Mesendoderm (in vitro differentiated cells): ENCODE measurements around the gene ZNF853.

Experiments used
- DNase-seq: peaks from one replicate; pipeline ENCODE4 v3.0.0; 2013
- H2AK5ac ChIP-seq: 2 replicates; pipeline ENCODE4 v1.6.1; 2013; ENCODE audit warnings: low read length, inconsistent platforms
- H2BK120ac ChIP-seq: 2 replicates; pipeline ENCODE4 v1.6.1; 2013; ENCODE audit warnings: low read depth, mild to moderate bottlenecking, low read length, moderate library complexity, mixed read lengths
- H2BK15ac ChIP-seq: replicated peaks from 2 replicates; pipeline ENCODE4 v1.6.1; 2013; ENCODE audit warnings: low read depth, mild to moderate bottlenecking, moderate library complexity
- H2BK5ac ChIP-seq: 2 replicates; pipeline ENCODE4 v1.6.1; 2013; ENCODE audit warnings: low read length, inconsistent platforms
- H3K18ac ChIP-seq: 2 replicates; pipeline ENCODE4 v1.6.1; 2013; ENCODE audit warnings: mild to moderate bottlenecking, low read length, mixed read lengths
- H3K23ac ChIP-seq: one replicate; pipeline ENCODE4 v1.6.1; 2013; ENCODE audit warnings: low read length
- H3K27ac ChIP-seq: 2 replicates; pipeline ENCODE4 v1.5.1; 2013; ENCODE audit warnings: low read depth, mild to moderate bottlenecking, inconsistent platforms, low read length, moderate library complexity
- H3K27me3 ChIP-seq: 2 replicates; pipeline ENCODE4 v1.6.1; 2013; ENCODE audit warnings: low read length, control low read depth, mild to moderate bottlenecking, inconsistent platforms; ENCODE audit not compliant: insufficient read depth, poor library complexity
- H3K36me3 ChIP-seq: 2 replicates; pipeline ENCODE4 v1.6.1; 2013; ENCODE audit warnings: low read length, inconsistent platforms; ENCODE audit not compliant: control insufficient read depth, insufficient read depth
- H3K4ac ChIP-seq: one replicate; pipeline ENCODE4 v1.6.1; 2013; ENCODE audit warnings: low read depth, mild to moderate bottlenecking, low read length, moderate library complexity
- H3K4me1 ChIP-seq: 2 replicates; pipeline ENCODE4 v1.6.1; 2013; ENCODE audit warnings: low read depth, low read length, inconsistent platforms; ENCODE audit not compliant: control insufficient read depth
- H3K4me2 ChIP-seq: 2 replicates; pipeline ENCODE4 v1.6.1; 2013; ENCODE audit warnings: low read length
- H3K4me3 ChIP-seq: 2 replicates; pipeline ENCODE4 v1.5.1; 2013; ENCODE audit warnings: mild to moderate bottlenecking, low read length
- H3K56ac ChIP-seq: one replicate; pipeline ENCODE4 v1.6.1; 2013; ENCODE audit warnings: low read length
- H3K79me1 ChIP-seq: 2 replicates; pipeline ENCODE4 v1.6.1; 2013; ENCODE audit warnings: low read length, inconsistent platforms
- H3K79me2 ChIP-seq: 2 replicates; pipeline ENCODE4 v1.6.1; 2013; ENCODE audit warnings: mild to moderate bottlenecking, low read length; ENCODE audit not compliant: control insufficient read depth, insufficient read depth
- H3K9ac ChIP-seq: 2 replicates; pipeline ENCODE4 v1.6.1; 2013; ENCODE audit warnings: low read length, inconsistent platforms
- H4K5ac ChIP-seq: one replicate; pipeline ENCODE4 v1.6.1; 2013; ENCODE audit warnings: low read length
- H4K8ac ChIP-seq: one replicate; pipeline ENCODE4 v1.6.1; 2013; ENCODE audit warnings: low read depth, mild to moderate bottlenecking, control low read depth, low read length, moderate library complexity
- WGBS: extraction: QIAGEN DNeasy Blood & Tissue Kit; methylation state at CpG from one replicate; pipeline ENCODE4 v1.1.7; 2013; ENCODE audit warnings: low lambda C conversion rate, missing lambda C conversion rate; ENCODE audit not compliant: insufficient coverage; ENCODE audit errors: extremely low coverage; 5-methylcytosine and 5-hydroxymethylcytosine counted together

Gene ZNF853

GRCh38 chr7:6646465-6646864 lies 31.1 kb downstream of the ZNF853 start:
- Histone ChIP-seq H2BK120ac (no peak overlapping the region), H3K4me1 (no peaks in the 10 kb centered on the region), H3K79me1 (peaks cover 2% of the 10 kb centered on the region), H2BK5ac (no peak overlapping the region), H3K56ac (no peak overlapping the region), H3K23ac (no peak overlapping the region), H4K8ac (no peak overlapping the region), H3K27ac (no peak overlapping the region), H4K5ac (no peak overlapping the region), H3K79me2 (no peaks in the 10 kb centered on the region), H3K4ac (no peak overlapping the region), H3K9ac (no peak overlapping the region), H2BK15ac (no peak overlapping the region), H3K27me3 (no peaks in the 10 kb centered on the region), H2AK5ac (no peak overlapping the region), H3K36me3 (no peaks in the 10 kb centered on the region), H3K4me3 (no peak overlapping the region), H3K4me2 (no peak overlapping the region), H3K18ac (no peak overlapping the region)
- WGBS: no CpG with 5 or more reads among the region's 8 CpGs
- DNase-seq: no peak

- no peak overlapping the region for H4K8ac ChIP-seq
- no CpG with 5 or more reads among the region's 8 CpGs for WGBS
- no peak overlapping the region for H4K5ac ChIP-seq
- H3K56ac ChIP-seq: no peak overlapping the region
- H3K36me3 ChIP-seq: no peaks in the 10 kb centered on the region
- H3K9ac ChIP-seq: no peak overlapping the region
- no peaks in the 10 kb centered on the region for H3K4me1 ChIP-seq
- no peak overlapping the region for H3K4me3 ChIP-seq
- H3K23ac ChIP-seq: no peak overlapping the region
- no peaks in the 10 kb centered on the region for H3K27me3 ChIP-seq
- no peak overlapping the region for H3K18ac ChIP-seq
- no peak overlapping the region for H2BK5ac ChIP-seq
- no peak overlapping the region for H3K27ac ChIP-seq
- H2AK5ac ChIP-seq: no peak overlapping the region
- H3K4ac ChIP-seq: no peak overlapping the region
- no peak for DNase-seq
- no peak overlapping the region for H3K4me2 ChIP-seq
- no peaks in the 10 kb centered on the region for H3K79me1 ChIP-seq
- H2BK120ac ChIP-seq: no peak overlapping the region
- H2BK15ac ChIP-seq: no peak overlapping the region
- no peaks in the 10 kb centered on the region for H3K79me2 ChIP-seq
Measured at GRCh38 chr7:6647080-6647479, 31.7 kb downstream of the ZNF853 start.

GRCh38 chr7:6647541-6647940 lies 32.1 kb downstream of the ZNF853 start:
- Histone ChIP-seq H2BK120ac (no peak overlapping the region), H2BK5ac (no peak overlapping the region), H3K36me3 (peaks cover 2% of the 10 kb centered on the region), H3K9ac (no peak overlapping the region), H3K79me1 (no peaks in the 10 kb centered on the region), H2BK15ac (no peak overlapping the region), H3K27ac (no peak overlapping the region), H3K4ac (no peak overlapping the region), H3K23ac (no peak overlapping the region), H3K4me2 (no peak overlapping the region), H3K79me2 (no peaks in the 10 kb centered on the region), H4K8ac (no peak overlapping the region), H3K18ac (no peak overlapping the region), H2AK5ac (no peak overlapping the region), H3K56ac (no peak overlapping the region), H3K4me1 (no peaks in the 10 kb centered on the region), H4K5ac (no peak overlapping the region), H3K27me3 (no peaks in the 10 kb centered on the region), H3K4me3 (no peak overlapping the region)
- no CpG with 5 or more reads among the region's 14 CpGs for WGBS
- DNase-seq: no peak

- no peak overlapping the region for H3K4ac ChIP-seq
- no peak overlapping the region for H3K18ac ChIP-seq
- no CpG with 5 or more reads among the region's 17 CpGs for WGBS
- H4K8ac ChIP-seq: no peak overlapping the region
- H2BK5ac ChIP-seq: no peak overlapping the region
- H3K27ac ChIP-seq: no peak overlapping the region
- no peak overlapping the region for H2AK5ac ChIP-seq
- H3K56ac ChIP-seq: no peak overlapping the region
- no peaks in the 10 kb centered on the region for H3K4me1 ChIP-seq
- peaks cover 4% of the 10 kb centered on the region for H3K36me3 ChIP-seq
- H4K5ac ChIP-seq: no peak overlapping the region
- no peaks in the 10 kb centered on the region for H3K79me1 ChIP-seq
- no peaks in the 10 kb centered on the region for H3K27me3 ChIP-seq
- no peaks in the 10 kb centered on the region for H3K79me2 ChIP-seq
- no peak for DNase-seq
- no peak overlapping the region for H2BK120ac ChIP-seq
- no peak overlapping the region for H3K4me2 ChIP-seq
- H2BK15ac ChIP-seq: no peak overlapping the region
- H3K9ac ChIP-seq: no peak overlapping the region
- no peak overlapping the region for H3K4me3 ChIP-seq
- no peak overlapping the region for H3K23ac ChIP-seq
Measured at GRCh38 chr7:6648066-6648814, 32.8 kb downstream of the ZNF853 start.

GRCh38 chr7:6648815-6649104 lies 33.4 kb downstream of the ZNF853 start:
- no peak overlapping the region for H2BK5ac ChIP-seq
- no peak overlapping the region for H3K4ac ChIP-seq
- no peak overlapping the region for H3K9ac ChIP-seq
- no peak overlapping the region for H2AK5ac ChIP-seq
- H3K79me1 ChIP-seq: no peaks in the 10 kb centered on the region
- no peak overlapping the region for H4K5ac ChIP-seq
- no peak overlapping the region for H2BK15ac ChIP-seq
- no peak overlapping the region for H3K18ac ChIP-seq
- H3K23ac ChIP-seq: no peak overlapping the region
- no peak overlapping the region for H3K27ac ChIP-seq
- H3K36me3 ChIP-seq: peaks cover 4% of the 10 kb centered on the region
- no peak overlapping the region for H4K8ac ChIP-seq
- no peak overlapping the region for H3K56ac ChIP-seq
- WGBS: no CpG with 5 or more reads among the region's 5 CpGs
- H2BK120ac ChIP-seq: no peak overlapping the region
- no peak overlapping the region for H3K4me3 ChIP-seq
- no peaks in the 10 kb centered on the region for H3K79me2 ChIP-seq
- no peak overlapping the region for H3K4me2 ChIP-seq
- DNase-seq: no peak
- no peaks in the 10 kb centered on the region for H3K27me3 ChIP-seq
- no peaks in the 10 kb centered on the region for H3K4me1 ChIP-seq
